Endothelial cell of umbilical vein (primary cell): ENCODE measurements around the gene GMNC. TPM values are rescaled to one million over a fixed set of nuclear protein-coding genes. Genes with fewer than 3 reads are reported as not detected.

Source experiments
- BruUV-seq: library from RNA; stranded (reverse); fragments of 400-500 nt; replicated peaks from 2 replicates; lab custom pipeline; 2021; lab: Mats Ljungman, UMichigan
- CTCF ChIA-PET: fragments of 300-600, 350-600 bp; sonication (Branson Sonifier 250); formaldehyde crosslinking; loops from one replicate; lab custom pipeline; 2021; ENCODE audit warnings: antibody characterized with exemption, inconsistent platforms; lab: Charles Lee
- POLR2A ChIA-PET: fragments of 300-600, 350-600 bp; sonication (Branson Sonifier 250); formaldehyde crosslinking; loops from one replicate; lab custom pipeline; 2021; ENCODE audit warnings: antibody characterized with exemption, inconsistent platforms; lab: Charles Lee
- DNase-seq: peaks from one replicate; pipeline ENCODE4 v3.0.0-alpha.2; 2011; ENCODE audit warnings: low read depth, low spot score
- FAIRE-seq: peaks from 2 replicates; lab custom pipeline; 2011; peaks lifted over from hg19 to GRCh38; lab: Jason Lieb, UNC
- H2AFZ ChIP-seq: 2 replicates; pipeline ENCODE4 v1.6.0; 2012; ENCODE audit warnings: low read depth, low read length, control low read depth, inconsistent platforms
- H3K27ac ChIP-seq: 2 replicates; pipeline ENCODE4 v1.5.1; 2011; ENCODE audit warnings: low read depth, mild to moderate bottlenecking, control low read depth, low read length, moderate library complexity; ENCODE audit not compliant: insufficient read depth
- H3K27me3 ChIP-seq, 2 experiments: 2 replicates each; pipeline versions ENCODE4 v1.6.0 to v1.6.1; 2011; ENCODE audit warnings: low read length in 2 of 2, mixed read lengths in 1 of 2; ENCODE audit not compliant: control insufficient read depth in 2 of 2, insufficient read depth in 2 of 2
- H3K36me3 ChIP-seq, 2 experiments: 2 replicates in 1 of 2; 3 replicates in 1 of 2; pipeline ENCODE4 v1.5.1; 2011; ENCODE audit warnings: low read length in 2 of 2, mild to moderate bottlenecking in 1 of 2, moderate library complexity in 1 of 2; ENCODE audit not compliant: control insufficient read depth in 2 of 2, insufficient read depth in 2 of 2; ENCODE audit errors: extremely low read depth in 1 of 2
- H3K4me1 ChIP-seq: 3 replicates; pipeline ENCODE4 v1.5.1; 2011; ENCODE audit warnings: mild to moderate bottlenecking, low read length; ENCODE audit not compliant: control insufficient read depth, insufficient read depth; ENCODE audit errors: extremely low read depth
- H3K4me2 ChIP-seq: 2 replicates; pipeline ENCODE4 v1.6.1; 2011; ENCODE audit warnings: low read length, control low read depth, mixed read lengths; ENCODE audit not compliant: insufficient read depth
- H3K4me3 ChIP-seq, 3 experiments: fragments of 200-600 bp in 1 of 3; sonication (generic), shearing (Covaris generic) in 1 of 3; replicated peaks in 1 of 3; 2 replicates each; pipeline ENCODE4 v1.5.1; 2011 to 2016; ENCODE audit warnings: control low read depth in 3 of 3, low read length in 3 of 3, mild to moderate bottlenecking in 2 of 3, inconsistent platforms in 1 of 3, low read depth in 1 of 3, moderate library complexity in 1 of 3; ENCODE audit not compliant: insufficient read depth in 1 of 3
- H3K79me2 ChIP-seq: 2 replicates; pipeline ENCODE4 v1.6.0; 2012; ENCODE audit warnings: low read length, inconsistent platforms; ENCODE audit not compliant: control insufficient read depth, insufficient read depth
- H3K9ac ChIP-seq: replicated peaks from 2 replicates; pipeline ENCODE3; 2011; ENCODE audit warnings: low read length, control low read depth; ENCODE audit not compliant: insufficient read depth; ENCODE audit errors: extremely low read depth
- H3K9me1 ChIP-seq: replicated peaks from 3 replicates; pipeline ENCODE4 v1.6.0; 2011; ENCODE audit warnings: mild to moderate bottlenecking, low read length; ENCODE audit not compliant: control insufficient read depth, insufficient read depth; ENCODE audit errors: extremely low read depth
- H3K9me3 ChIP-seq: replicated peaks from 2 replicates; pipeline ENCODE4 v1.5.1; 2012; ENCODE audit warnings: low read length, inconsistent platforms; ENCODE audit not compliant: control insufficient read depth, insufficient read depth
- H4K20me1 ChIP-seq: replicated peaks from 2 replicates; pipeline ENCODE3; 2011; ENCODE audit warnings: mild to moderate bottlenecking, low read length; ENCODE audit not compliant: control insufficient read depth, insufficient read depth; ENCODE audit errors: extremely low read depth
- EZH2 ChIP-seq: IDR thresholded peaks from 2 replicates; pipeline ENCODE4 v1.6.1; 2012; ENCODE audit warnings: borderline replicate concordance, low read depth, mild to moderate bottlenecking, moderate library complexity, low read length, inconsistent platforms; ENCODE audit not compliant: severe bottlenecking
- FOS ChIP-seq: IDR thresholded peaks from 2 replicates; pipeline ENCODE4 v1.6.1; 2011; ENCODE audit warnings: mild to moderate bottlenecking, low read length, moderate library complexity, borderline replicate concordance; ENCODE audit not compliant: insufficient read depth
- GATA2 ChIP-seq: IDR thresholded peaks from 2 replicates; pipeline ENCODE4 v1.7.0; 2011; ENCODE audit warnings: low read depth, mild to moderate bottlenecking, moderate library complexity, mixed read lengths, low read length; ENCODE audit not compliant: insufficient read length, insufficient read depth
- JUN ChIP-seq: IDR thresholded peaks from 2 replicates; pipeline ENCODE4 v1.6.1; 2011; ENCODE audit warnings: borderline replicate concordance, low read depth; ENCODE audit not compliant: insufficient read length, insufficient read depth
- MYC ChIP-seq: IDR thresholded peaks from one replicate; pipeline ENCODE4 v1.6.1; 2011; ENCODE audit warnings: mild to moderate bottlenecking, low read depth, low read length
- POLR2A ChIP-seq: IDR thresholded peaks from 2 replicates; pipeline ENCODE4 v1.6.1; 2012; ENCODE audit warnings: low read depth, mild to moderate bottlenecking, control low read depth, low read length
- POLR2AphosphoS5 ChIP-seq: IDR thresholded peaks from 2 replicates; pipeline ENCODE4 v1.6.1; 2012; ENCODE audit warnings: low read depth, mild to moderate bottlenecking, control low read depth, low read length, moderate library complexity; ENCODE audit not compliant: insufficient read depth
- dilution Hi-C: fragments of 300-500 bp; cut with MboI; formaldehyde crosslinking; loops from one replicate; pipeline ENCODE4 v1.15.0; 2019; ENCODE audit warnings: low sequenced_read_pairs; ENCODE audit not compliant: extremely low pct_ligation_motif_present
- intact Hi-C: fragments of 100-400 bp; cut with micrococcal nuclease; formaldehyde crosslinking; loops from one replicate; pipeline ENCODE4 v1.10.0; 2022
- polyA plus RNA-seq, 4 experiments: library from polyadenylated mRNA; depleted of rRNA in 3 of 4; stranded (reverse) in 3 of 4; unstranded in 1 of 4; fragments of >200 nt; gene quantifications; 2 replicates each; pipeline versions ENCODE4 v1.2.1 to v1.2.3, GENCODE V29; 2011 to 2012; ENCODE audit warnings: missing spikeins in 1 of 4
- total RNA-seq: library from RNA; stranded (reverse); gene quantifications from 2 replicates; pipeline ENCODE4 v1.2.3, GENCODE V29; 2021
- TF ChIP-seq, protein P1 (sequence below): IDR thresholded peaks from 2 replicates; pipeline ENCODE4 v1.6.1; 2011; ENCODE audit not compliant: insufficient read depth, insufficient read length
- TF ChIP-seq, protein P2 (sequence below), 2 donors: IDR thresholded peaks; 1 replicate in 1 of 2; 2 replicates in 1 of 2; pipeline ENCODE4 v1.5.1; 2011; ENCODE audit warnings: low read length in 2 of 2, mild to moderate bottlenecking in 2 of 2, moderate library complexity in 2 of 2, control low read depth in 1 of 2, inconsistent platforms in 1 of 2, low read depth in 1 of 2; ENCODE audit not compliant: insufficient read depth in 1 of 2; ENCODE audit errors: extremely low read depth in 1 of 2

Gene GMNC
- total and polyA plus RNA-seq, 2 donors (not counting 3 experiments of a cell fraction or from before 2014, with no cell fraction given) = not detected

DNA sequence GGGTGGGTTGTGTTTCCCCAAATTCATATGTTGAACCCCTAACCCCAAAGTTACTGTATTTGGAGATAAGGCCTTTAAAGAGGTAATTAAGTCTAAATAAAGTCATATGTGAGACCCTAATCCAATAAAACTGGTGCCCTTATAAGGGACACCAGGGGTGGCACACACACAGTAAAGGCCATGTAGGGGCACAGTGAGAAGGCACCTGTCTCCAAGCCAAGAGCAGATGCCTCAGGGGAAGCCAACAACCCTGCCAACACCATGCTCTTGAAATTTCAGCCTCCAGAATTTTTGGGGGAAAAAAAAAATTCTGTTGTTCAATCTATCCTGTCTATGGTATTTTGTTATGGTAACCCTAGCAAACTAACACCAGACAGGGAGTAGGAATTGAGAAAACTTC is 1.5 kb upstream of the GMNC start:
- Histone ChIP-seq H3K4me2 (no peak overlapping the region), H3K9me3 (no peaks in the 10 kb centered on the region), H3K79me2 (no peaks in the 10 kb centered on the region), H3K36me3 (no peaks in the 10 kb centered on the region), H3K27me3 (peaks cover 2 to 14% of the 10 kb centered on the region in 2 experiments), H3K9ac (no peak overlapping the region), H3K4me1 (no peaks in the 10 kb centered on the region), H3K27ac (no peak overlapping the region), H3K4me3 (no peak overlapping the region), H3K9me1 (no peaks in the 10 kb centered on the region), H4K20me1 (no peaks in the 10 kb centered on the region), H2AFZ (no peak overlapping the region)
- dilution Hi-C loops (no loop called here), intact Hi-C loops (no loop called here)
- FAIRE-seq (no peak), DNase-seq (no peak)
- TF ChIP-seq JUN (no peak), POLR2AphosphoS5 (no peak), POLR2A (no peak), MYC (no peak), EZH2 (no peak), GATA2 (no peak), FOS (no peak)
- TF ChIP-seq, protein P1, sequence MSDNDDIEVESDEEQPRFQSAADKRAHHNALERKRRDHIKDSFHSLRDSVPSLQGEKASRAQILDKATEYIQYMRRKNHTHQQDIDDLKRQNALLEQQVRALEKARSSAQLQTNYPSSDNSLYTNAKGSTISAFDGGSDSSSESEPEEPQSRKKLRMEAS = no peak
- TF ChIP-seq, protein P2, sequence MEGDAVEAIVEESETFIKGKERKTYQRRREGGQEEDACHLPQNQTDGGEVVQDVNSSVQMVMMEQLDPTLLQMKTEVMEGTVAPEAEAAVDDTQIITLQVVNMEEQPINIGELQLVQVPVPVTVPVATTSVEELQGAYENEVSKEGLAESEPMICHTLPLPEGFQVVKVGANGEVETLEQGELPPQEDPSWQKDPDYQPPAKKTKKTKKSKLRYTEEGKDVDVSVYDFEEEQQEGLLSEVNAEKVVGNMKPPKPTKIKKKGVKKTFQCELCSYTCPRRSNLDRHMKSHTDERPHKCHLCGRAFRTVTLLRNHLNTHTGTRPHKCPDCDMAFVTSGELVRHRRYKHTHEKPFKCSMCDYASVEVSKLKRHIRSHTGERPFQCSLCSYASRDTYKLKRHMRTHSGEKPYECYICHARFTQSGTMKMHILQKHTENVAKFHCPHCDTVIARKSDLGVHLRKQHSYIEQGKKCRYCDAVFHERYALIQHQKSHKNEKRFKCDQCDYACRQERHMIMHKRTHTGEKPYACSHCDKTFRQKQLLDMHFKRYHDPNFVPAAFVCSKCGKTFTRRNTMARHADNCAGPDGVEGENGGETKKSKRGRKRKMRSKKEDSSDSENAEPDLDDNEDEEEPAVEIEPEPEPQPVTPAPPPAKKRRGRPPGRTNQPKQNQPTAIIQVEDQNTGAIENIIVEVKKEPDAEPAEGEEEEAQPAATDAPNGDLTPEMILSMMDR (IDR thresholded peaks at IDR 0.05; ENCODE audit: extremely low read depth in 1 of 2, insufficient read depth in 1 of 2, low read depth in 1 of 2, low read length in 2 of 2) = no peak
- POLR2A ChIA-PET = no interaction called here
- CTCF ChIA-PET = no interaction called here
- no TSS peak for BruUV-seq
